Measurements from ENCODE around the gene CANT1. TPM values are rescaled to one million over a fixed set of nuclear protein-coding genes. Genes with fewer than 3 reads are reported as not detected.

CANT1 gene
- total RNA-seq, 1 experiment from 2014 or later, result 116 TPM

DNA sequence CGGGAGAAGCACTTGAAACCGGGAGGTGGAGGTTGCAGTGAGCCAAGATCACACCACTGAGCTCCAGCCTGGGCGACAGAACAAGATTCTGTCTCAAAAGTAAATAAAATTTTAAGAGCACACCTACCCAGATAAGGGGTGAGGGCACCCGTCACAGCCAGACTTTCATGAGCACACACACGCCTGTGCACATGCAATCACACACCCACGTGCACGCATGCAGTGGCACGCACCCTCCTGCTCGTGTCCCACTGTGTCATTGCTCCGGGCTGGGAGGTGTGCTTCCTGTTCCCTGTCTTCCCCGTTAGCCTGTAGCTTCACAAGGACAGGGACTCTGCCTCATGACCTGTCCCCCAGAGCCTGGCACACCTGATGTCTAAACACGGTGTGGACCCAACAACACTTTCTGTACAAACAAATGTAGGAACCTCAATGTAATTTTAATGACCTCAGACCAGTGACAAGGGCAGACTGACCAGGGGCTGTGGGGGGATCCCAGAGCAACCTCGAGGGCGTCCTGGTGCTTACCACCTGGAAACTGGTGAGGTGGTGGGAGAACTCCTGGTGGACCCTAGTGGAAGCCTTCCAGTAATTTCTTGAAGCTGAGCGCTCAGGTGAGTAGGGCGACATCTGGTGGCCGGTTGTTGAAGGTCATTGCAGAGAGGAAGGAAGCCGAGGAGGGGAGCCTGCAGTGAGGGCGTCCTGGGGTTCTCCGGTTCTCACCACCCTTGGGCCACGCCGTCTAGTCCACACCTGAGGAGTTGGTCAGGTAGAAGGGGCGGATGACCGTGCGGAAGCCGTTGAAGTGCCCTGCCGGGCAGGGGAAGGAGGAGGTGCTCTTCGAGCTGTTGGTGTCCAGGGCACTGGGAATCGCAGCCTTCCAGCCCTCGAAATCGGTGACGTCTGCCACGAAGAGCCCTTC, 38.5 kb downstream of the CANT1 start:
- Histone ChIP-seq H3K4me1 (replicated peaks; ENCODE audit: insufficient read depth) (no peaks in the 10 kb centered on the region), H2AFZ (no peak overlapping the region), H3F3A (ENCODE audit: insufficient read depth, low read depth) (no peaks in the 10 kb centered on the region), H3K9me2 (ENCODE audit: insufficient read depth) (no peaks in the 10 kb centered on the region), H3K4me2 (no peak overlapping the region), H3K9me3 (ENCODE audit: insufficient read depth, low read depth) (no peaks in the 10 kb centered on the region), H3K4me3 (no peak overlapping the region), H3K27me3 (ENCODE audit: insufficient read depth, low read depth) (no peaks in the 10 kb centered on the region), H3K27ac (no peak overlapping the region), H3K79me2 (ENCODE audit: low read depth) (peaks cover 9% of the 10 kb centered on the region; the same call in 1 of the 2 replicates), H3K36me3 (ENCODE audit: low read depth) (no peaks in the 10 kb centered on the region), H4K20me1 (ENCODE audit: insufficient read depth) (no peaks in the 10 kb centered on the region; the same call in 1 of the 2 replicates)
- peak in 1 of 2 experiments; percentile 71 for DNase-seq
- no peak for TF ChIP-seq EZH2 (IDR thresholded peaks at IDR 0.05; ENCODE audit: low read depth)
- TF ChIP-seq, protein P1, sequence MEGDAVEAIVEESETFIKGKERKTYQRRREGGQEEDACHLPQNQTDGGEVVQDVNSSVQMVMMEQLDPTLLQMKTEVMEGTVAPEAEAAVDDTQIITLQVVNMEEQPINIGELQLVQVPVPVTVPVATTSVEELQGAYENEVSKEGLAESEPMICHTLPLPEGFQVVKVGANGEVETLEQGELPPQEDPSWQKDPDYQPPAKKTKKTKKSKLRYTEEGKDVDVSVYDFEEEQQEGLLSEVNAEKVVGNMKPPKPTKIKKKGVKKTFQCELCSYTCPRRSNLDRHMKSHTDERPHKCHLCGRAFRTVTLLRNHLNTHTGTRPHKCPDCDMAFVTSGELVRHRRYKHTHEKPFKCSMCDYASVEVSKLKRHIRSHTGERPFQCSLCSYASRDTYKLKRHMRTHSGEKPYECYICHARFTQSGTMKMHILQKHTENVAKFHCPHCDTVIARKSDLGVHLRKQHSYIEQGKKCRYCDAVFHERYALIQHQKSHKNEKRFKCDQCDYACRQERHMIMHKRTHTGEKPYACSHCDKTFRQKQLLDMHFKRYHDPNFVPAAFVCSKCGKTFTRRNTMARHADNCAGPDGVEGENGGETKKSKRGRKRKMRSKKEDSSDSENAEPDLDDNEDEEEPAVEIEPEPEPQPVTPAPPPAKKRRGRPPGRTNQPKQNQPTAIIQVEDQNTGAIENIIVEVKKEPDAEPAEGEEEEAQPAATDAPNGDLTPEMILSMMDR (conservative IDR thresholded peaks at IDR 0.05), result peak; percentile 86
- POLR2A ChIA-PET (ENCODE audit: unreplicated experiment), result interaction anchor here (0.6 to 1.0 kb wide), 2 partner anchors 13 to 72 kb away, joined by 3 read pairs; no protein-coding TSS in a partner anchor
- CTCF ChIA-PET, result no interaction called here
- BruUV-seq (replicated peaks), result TSS peak; percentile 68
- intact Hi-C loops (cut with micrococcal nuclease; ENCODE audit: unreplicated experiment), result loop anchor here (1.0 to 5.0 kb wide), 3 partner anchors 39 to 109 kb away; no protein-coding TSS in a partner anchor

DNA sequence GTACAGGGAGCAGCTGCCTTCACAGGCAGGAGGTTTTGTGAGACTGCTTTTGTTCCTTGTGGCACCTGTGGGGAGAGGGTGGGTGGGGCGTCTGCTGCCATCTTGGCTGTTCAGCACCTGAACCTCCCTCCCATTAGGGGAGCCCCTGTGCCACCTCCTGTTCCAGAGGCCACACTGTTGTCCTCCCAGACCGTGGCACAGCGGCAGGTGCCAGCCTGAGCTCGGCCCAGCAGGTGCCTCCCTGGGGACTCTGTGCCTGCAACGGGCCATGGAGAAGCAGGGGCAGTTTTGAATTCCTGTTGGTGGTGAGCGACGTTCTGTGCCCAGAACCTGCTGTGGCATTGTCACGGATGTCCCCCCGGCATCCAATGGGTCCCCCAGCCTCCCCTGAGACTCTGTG, 39.7 kb downstream of the CANT1 start:
- ChIA-PET POLR2A (ENCODE audit: unreplicated experiment) (interaction anchor here (1.0 kb wide), 1 partner anchor 12 kb away, joined by 3 read pairs; no protein-coding TSS in a partner anchor), CTCF (no interaction called here)
- Histone ChIP-seq H3K4me3 (no peak overlapping the region), H3K27ac (no peak overlapping the region), H2AFZ (no peak overlapping the region), H4K20me1 (ENCODE audit: insufficient read depth) (no peaks in the 10 kb centered on the region; the same call in 1 of the 2 replicates), H3F3A (ENCODE audit: insufficient read depth, low read depth) (no peaks in the 10 kb centered on the region), H3K79me2 (ENCODE audit: low read depth) (peaks cover 9% of the 10 kb centered on the region; the same call in 1 of the 2 replicates), H3K4me1 (replicated peaks; ENCODE audit: insufficient read depth) (no peaks in the 10 kb centered on the region), H3K4me2 (no peak overlapping the region), H3K27me3 (ENCODE audit: insufficient read depth, low read depth) (no peaks in the 10 kb centered on the region), H3K36me3 (ENCODE audit: low read depth) (no peaks in the 10 kb centered on the region), H3K9me3 (ENCODE audit: insufficient read depth, low read depth) (no peaks in the 10 kb centered on the region), H3K9me2 (ENCODE audit: insufficient read depth) (no peaks in the 10 kb centered on the region)
- intact Hi-C loops (cut with micrococcal nuclease; ENCODE audit: unreplicated experiment), result loop anchor here (2.0 to 5.0 kb wide), 2 partner anchors 38 to 97 kb away; no protein-coding TSS in a partner anchor
- TF ChIP-seq, protein P1 (conservative IDR thresholded peaks at IDR 0.05), result no peak
- TF ChIP-seq EZH2 (IDR thresholded peaks at IDR 0.05; ENCODE audit: low read depth), result no peak
- no peak for DNase-seq
- no TSS peak for BruUV-seq (replicated peaks)

DNA sequence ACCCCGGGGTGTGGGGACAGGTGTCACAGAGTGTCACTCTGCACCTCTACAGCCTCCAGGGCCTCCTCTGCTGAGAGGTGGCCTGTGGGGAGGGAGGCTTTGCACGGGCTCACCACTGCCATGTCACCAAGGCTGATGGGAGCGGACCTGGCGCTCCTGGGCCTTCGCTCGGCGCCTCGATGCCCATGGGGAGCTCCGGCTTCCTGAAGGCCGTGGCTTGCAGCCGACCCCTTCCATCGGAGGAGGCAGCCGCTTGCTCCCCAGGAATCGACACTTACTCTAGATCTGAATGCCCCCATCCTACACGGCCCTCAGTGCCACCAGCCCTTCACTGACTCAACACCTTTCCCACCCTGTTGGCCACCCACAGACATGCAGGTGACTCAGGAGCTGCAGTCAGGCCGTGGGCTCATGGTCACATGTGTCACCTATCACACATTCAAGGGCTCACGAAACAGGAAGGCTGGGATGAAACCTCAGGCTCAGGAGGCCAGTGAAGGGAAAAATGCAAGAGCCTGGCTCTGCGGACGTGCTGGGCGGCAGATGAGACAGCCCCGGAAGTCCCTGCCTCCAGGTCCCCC, 41.7 kb downstream of the CANT1 start:
- POLR2A ChIA-PET (ENCODE audit: unreplicated experiment), result no interaction called here
- CTCF ChIA-PET, result no interaction called here
- no peaks in the 10 kb centered on the region for H3K9me3 ChIP-seq (ENCODE audit: insufficient read depth, low read depth)
- no peak overlapping the region for H2AFZ ChIP-seq
- no peak for TF ChIP-seq EZH2 (IDR thresholded peaks at IDR 0.05; ENCODE audit: low read depth)
- TF ChIP-seq, protein P1 (conservative IDR thresholded peaks at IDR 0.05), result no peak
- no peaks in the 10 kb centered on the region for H3K36me3 ChIP-seq (ENCODE audit: low read depth)
- H3K79me2 ChIP-seq (ENCODE audit: low read depth), result peaks cover 9% of the 10 kb centered on the region; the same call in 1 of the 2 replicates
- no peak for DNase-seq
- no peak overlapping the region for H3K4me2 ChIP-seq
- H3K9me2 ChIP-seq (ENCODE audit: insufficient read depth), result no peaks in the 10 kb centered on the region
- H3F3A ChIP-seq (ENCODE audit: insufficient read depth, low read depth), result no peaks in the 10 kb centered on the region
- H4K20me1 ChIP-seq (ENCODE audit: insufficient read depth), result no peaks in the 10 kb centered on the region; the same call in 1 of the 2 replicates
- peaks cover 9% of the 10 kb centered on the region; the same call in 1 of the 2 replicates for H3K4me1 ChIP-seq (replicated peaks; ENCODE audit: insufficient read depth)
- intact Hi-C loops (cut with micrococcal nuclease; ENCODE audit: unreplicated experiment), result no loop called here
- no peaks in the 10 kb centered on the region for H3K27me3 ChIP-seq (ENCODE audit: insufficient read depth, low read depth)
- no TSS peak for BruUV-seq (replicated peaks)
- H3K4me3 ChIP-seq, result no peak overlapping the region
- H3K27ac ChIP-seq, result no peak overlapping the region

Data from PC-9 (cell line).